Panc1 (cell line): ENCODE data around the gene SENP6.

ENCODE experiments used
- CTCF ChIP-seq: fragments of 450-650 bp; IDR thresholded peaks from 2 replicates; pipeline ENCODE4 v1.5.1; 2017; ENCODE audit warnings: mild to moderate bottlenecking
- POLR2AphosphoS5 ChIP-seq: IDR thresholded peaks from 2 replicates; pipeline ENCODE4 v1.6.1; 2012; ENCODE audit warnings: mild to moderate bottlenecking, low read depth, low read length, moderate library complexity
- SIN3A ChIP-seq: IDR thresholded peaks from 2 replicates; pipeline ENCODE4 v1.6.1; 2012; ENCODE audit warnings: low read depth, mild to moderate bottlenecking, low read length, moderate library complexity, borderline replicate concordance; ENCODE audit not compliant: insufficient read depth

GRCh38 chr6:75693534-75693933 is 91.9 kb downstream of the SENP6 start:
- TF ChIP-seq CTCF = no peak
- TF ChIP-seq POLR2AphosphoS5 = no peak
- no peak for TF ChIP-seq SIN3A
